Measurements from ENCODE around the gene SNAP47.

The SNAP47 gene

GRCh38 chr1:227753999-227754711 lies 18.9 kb downstream of the SNAP47 start:
- peak; percentile 79 for DNase-seq

GRCh38 chr1:227754958-227755357 lies 19.7 kb downstream of the SNAP47 start:
- peak; percentile 49 for DNase-seq

- DNase-seq, result no peak
Measured at GRCh38 chr1:227756172-227756959, 21.1 kb downstream of the SNAP47 start.

GRCh38 chr1:227757781-227758180 lies 22.5 kb downstream of the SNAP47 start:
- no peak for DNase-seq

GRCh38 chr1:227758366-227758765 lies 23.1 kb downstream of the SNAP47 start:
- DNase-seq, result no peak

- peak; percentile 86 for DNase-seq
Measured at GRCh38 chr1:227759341-227760300, 24.4 kb downstream of the SNAP47 start.

- DNase-seq, result no peak
Measured at GRCh38 chr1:227760377-227760776, 25.1 kb downstream of the SNAP47 start.

GRCh38 chr1:227761621-227762230 lies 26.5 kb downstream of the SNAP47 start:
- DNase-seq, result no peak

GRCh38 chr1:227762231-227762911 lies 27.1 kb downstream of the SNAP47 start:
- peak; percentile 42 for DNase-seq

- DNase-seq, result no peak
Measured at GRCh38 chr1:227763246-227764018, 28.2 kb downstream of the SNAP47 start.

- DNase-seq, result no peak
Measured at GRCh38 chr1:227764019-227764391, 28.8 kb downstream of the SNAP47 start.

GRCh38 chr1:227765261-227766014 lies 30.2 kb downstream of the SNAP47 start:
- DNase-seq, result no peak

- DNase-seq, result no peak
Measured at GRCh38 chr1:227766015-227766634, 30.9 kb downstream of the SNAP47 start.

GRCh38 chr1:227766653-227767277 lies 31.5 kb downstream of the SNAP47 start:
- DNase-seq, result no peak

- DNase-seq, result no peak
Measured at GRCh38 chr1:227767401-227768124, 32.3 kb downstream of the SNAP47 start.

GRCh38 chr1:227768125-227768439 lies 32.8 kb downstream of the SNAP47 start:
- DNase-seq, result no peak

- DNase-seq, result no peak
Measured at GRCh38 chr1:227768640-227769039, 33.4 kb downstream of the SNAP47 start.

- DNase-seq, result no peak
Measured at GRCh38 chr1:227769047-227769935, 34.1 kb downstream of the SNAP47 start.
